NCI-H1694 (cell line): ENCODE results near the gene SCAPER.

Experiments
- DNase-seq: peaks from one replicate; lab custom pipeline; 2025; lab: John Stamatoyannopoulos, UW

The SCAPER gene

DNA sequence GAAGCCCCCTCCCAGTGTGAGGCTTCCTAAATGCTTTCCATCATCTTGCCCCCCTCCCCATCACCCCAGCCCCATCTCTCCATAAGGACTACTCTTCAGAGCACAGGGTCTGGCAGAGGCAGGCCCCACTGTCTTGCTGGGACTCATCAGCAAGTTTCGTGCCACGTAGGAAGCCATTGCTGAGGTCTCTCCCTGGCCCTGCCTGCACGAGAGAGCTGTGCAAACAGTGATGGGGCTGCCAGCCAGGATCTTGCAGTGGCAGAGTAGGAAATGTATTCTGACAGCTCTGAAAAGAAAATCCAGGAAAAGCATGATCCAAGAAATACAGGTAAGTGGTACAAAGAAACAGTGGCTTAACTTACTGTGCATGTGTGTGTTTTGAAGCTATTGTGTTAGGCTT, 546.0 kb downstream of the SCAPER start:
- DNase-seq, result no peak

GRCh38 chr15:76358453-76358852, 546.7 kb downstream of the SCAPER start:
- no peak for DNase-seq

DNA sequence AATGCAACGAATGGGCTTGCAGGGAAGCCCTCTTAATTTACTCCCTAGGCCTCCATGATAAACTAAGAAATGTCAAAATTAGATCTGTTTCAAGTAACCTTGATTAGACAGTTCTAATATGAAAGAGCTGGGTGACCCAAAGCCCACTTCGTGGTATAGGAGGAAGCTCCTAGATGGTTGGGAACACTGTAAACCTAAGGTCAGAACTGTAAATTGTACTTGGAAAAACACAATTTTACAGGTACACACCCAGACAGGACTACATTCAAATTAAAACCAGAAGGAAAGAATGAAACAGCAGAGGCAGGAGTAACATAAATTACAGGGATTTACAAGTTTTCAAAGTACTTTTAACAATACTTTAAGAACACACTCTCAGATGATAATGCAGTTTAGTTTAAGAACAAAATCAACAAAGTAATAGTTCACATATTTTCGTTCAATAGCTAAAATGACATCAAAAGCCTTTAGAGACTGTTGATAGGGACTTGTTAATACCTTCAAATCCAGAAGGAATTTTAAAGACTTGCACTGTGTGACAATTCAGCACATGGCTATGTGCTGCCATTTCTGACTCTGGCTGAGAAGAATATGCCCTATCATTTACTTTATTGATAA, 550.2 kb downstream of the SCAPER start:
- no peak for DNase-seq

DNA sequence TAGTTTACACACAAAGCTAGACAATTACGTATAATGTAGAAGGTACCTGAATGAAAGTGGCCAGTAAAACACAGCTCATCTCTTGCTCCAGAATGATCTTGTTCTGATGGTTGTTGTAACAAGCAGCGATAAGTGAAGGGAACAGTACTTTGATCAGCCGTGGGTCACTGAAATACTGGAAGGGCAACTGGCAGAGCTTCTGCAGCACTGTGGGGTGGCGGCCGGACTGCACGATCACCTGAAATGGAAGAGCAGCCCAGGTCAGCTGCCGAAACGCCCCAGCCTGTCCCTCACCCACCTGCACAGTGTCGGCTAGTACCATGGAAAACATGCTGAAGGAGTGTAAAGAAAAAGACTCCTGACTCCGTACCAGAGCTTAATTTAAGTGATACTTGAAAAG, 551.2 kb downstream of the SCAPER start:
- DNase-seq, result no peak

GRCh38 chr15:76353023-76353577, 552.0 kb downstream of the SCAPER start:
- DNase-seq, result no peak

DNA sequence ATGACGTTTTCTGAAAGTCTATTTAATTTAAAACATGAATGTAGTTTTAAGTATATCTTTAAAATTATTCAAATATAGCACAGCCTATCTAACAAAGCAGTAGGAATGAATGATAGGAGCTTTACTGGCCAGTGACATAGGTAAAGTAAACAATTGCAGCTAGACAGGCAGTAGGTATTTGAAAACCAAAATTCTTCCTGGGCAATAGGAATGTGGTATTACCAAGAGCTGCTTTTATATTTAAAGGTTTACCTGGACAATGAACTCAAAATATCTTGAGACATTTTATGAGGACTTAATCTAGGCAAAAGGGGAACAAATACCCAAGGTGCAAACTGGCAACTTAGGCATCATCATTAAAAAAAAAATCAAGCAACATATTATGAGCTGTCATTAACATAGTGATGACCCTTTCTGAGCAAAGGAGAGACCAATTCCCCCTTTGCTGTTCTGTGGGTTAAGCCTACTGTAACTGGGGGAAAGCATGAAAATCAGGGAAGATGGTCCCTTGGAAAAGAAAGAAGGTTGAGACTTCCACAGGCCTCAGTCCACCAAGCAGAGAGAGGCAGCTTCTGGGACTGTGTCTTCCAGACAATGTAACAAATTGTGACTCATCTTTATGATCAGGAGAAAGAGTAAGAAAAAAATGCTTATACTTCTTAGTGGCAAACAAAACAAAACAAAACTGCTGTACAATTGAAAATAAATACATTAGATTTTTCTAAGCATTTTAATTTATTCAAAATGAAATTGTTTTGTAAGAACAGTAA, 555.7 kb downstream of the SCAPER start:
- no peak for DNase-seq

DNA sequence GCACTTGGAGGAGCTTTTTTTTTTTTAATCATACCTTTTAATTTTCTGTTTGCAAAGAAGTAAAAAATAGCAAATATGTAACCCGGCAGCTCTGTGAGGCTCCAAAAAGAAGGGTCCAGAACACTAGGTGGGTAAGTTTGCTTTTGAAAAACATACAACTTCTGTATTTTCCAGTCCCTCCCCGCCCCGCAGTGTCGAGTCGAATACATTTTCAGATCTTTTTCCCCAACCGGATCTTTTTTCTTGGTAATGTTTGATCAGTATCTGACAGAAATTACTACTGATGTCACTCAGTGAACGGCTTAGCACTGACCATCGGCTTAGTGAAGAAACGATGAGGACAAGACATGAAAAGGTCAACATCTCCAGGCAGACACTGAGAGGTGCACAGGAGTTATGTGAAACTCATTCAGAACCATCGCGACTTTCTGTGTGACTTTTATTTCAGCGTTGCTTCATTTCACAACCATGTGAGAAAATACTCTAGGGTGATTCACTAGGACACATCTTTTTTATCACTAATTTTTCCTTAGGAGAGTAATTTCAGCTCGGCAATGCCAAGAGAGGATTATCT, 557.6 kb downstream of the SCAPER start:
- DNase-seq, result no peak

GRCh38 chr15:76346669-76347481, 558.3 kb downstream of the SCAPER start:
- DNase-seq, result no peak

- DNase-seq, result no peak
These were observed 559.1 kb downstream of the SCAPER start for GRCh38 chr15:76345880-76346668.

- DNase-seq, result no peak
These were observed 559.6 kb downstream of the SCAPER start for GRCh38 chr15:76345583-76345879.

DNA sequence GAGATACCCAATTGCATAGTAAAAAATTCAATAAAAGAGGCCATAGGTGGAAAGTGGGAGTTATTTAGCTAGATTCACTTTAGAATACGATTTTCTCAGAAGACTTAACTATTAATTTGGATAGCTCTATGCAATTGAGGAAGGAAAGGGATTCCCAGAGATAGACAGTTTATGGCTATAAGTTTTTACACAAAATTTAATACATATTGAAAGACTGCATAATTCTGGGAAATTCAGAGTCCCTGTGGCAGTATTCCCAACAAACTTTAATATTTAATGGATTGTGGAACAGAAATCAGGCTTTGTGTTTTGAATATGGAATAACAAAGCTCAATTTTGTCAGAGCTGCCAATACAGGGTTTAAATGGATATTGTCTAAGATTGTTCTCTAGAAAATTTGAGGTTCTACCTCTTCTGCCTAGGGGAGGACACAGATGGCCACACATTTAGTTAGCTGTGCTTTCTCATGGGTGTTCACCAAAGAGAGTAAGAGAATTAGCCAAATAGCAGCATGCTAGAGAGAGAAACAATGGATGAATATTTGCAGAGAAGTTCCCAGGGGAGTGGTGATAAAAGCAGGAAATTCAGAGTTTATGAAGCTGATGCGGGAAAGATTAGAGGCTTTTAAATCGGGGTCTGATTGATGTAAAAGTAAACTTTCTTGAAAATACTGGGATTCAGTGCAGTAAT, 560.1 kb downstream of the SCAPER start:
- no peak for DNase-seq

- no peak for DNase-seq
These were observed 561.7 kb downstream of the SCAPER start for GRCh38 chr15:76343313-76343996.

DNA sequence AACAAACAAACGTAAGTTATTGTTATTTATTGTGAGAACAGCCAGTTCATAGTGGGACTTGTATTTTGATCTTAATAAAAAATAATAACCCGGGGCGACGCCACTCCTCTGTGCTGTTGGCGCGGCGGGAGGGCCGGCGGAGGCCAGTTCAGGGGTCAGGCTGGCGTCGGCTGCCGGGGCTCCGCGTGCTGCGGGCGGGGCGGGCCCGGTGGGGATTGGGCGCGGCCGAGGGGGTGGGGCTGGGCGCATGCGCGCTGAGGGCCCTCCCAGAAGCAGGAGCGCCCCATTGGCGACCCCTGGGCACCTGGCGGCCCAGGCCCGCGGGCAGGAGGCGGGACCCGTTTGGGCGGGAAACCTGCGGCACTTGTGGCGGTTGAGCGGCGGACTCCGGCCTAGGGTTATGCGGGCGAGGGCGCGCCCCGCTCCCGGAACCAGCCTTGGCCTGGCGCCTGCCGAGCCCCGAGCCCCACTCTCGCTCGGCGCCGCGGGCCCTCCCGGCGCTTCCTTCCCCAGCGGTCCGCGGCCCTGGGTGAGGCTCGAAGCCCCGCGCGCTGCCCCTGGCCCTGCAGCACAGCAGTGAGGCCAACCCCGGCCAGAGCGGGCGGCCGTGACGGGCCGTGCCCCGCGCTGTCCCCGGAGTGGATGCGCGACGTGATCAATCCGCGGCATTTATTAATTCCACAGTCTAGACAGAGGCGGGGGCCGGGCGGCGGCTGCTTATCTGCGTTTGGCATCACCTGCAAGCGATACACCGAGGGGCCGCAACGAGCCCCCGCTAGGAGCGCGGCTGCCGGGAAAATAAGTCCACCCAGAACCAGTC, 562.5 kb downstream of the SCAPER start:
- no peak for DNase-seq

- DNase-seq, result no peak
These were observed 563.1 kb downstream of the SCAPER start for GRCh38 chr15:76342058-76342381.

- DNase-seq, result no peak
These were observed 563.6 kb downstream of the SCAPER start for GRCh38 chr15:76341366-76342057.

DNA sequence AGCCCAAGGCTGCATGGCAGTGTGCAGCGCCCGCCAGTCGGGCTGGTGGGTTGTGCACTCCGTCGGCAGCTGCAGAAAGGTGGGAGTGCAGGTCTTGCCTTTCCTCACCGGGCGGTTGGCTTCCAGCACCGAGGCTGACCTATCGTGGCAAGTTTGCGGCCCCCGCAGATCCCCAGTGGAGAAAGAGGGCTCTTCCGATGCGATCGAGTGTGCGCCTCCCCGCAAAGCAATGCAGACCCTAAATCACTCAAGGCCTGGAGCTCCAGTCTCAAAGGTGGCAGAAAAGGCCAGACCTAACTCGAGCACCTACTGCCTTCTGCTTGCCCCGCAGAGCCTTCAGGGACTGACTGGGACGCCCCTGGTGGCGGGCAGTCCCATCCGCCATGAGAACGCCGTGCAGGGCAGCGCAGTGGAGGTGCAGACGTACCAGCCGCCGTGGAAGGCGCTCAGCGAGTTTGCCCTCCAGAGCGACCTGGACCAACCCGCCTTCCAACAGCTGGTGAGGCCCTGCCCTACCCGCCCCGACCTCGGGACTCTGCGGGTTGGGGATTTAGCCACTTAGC, 564.3 kb downstream of the SCAPER start:
- no peak for DNase-seq

DNA sequence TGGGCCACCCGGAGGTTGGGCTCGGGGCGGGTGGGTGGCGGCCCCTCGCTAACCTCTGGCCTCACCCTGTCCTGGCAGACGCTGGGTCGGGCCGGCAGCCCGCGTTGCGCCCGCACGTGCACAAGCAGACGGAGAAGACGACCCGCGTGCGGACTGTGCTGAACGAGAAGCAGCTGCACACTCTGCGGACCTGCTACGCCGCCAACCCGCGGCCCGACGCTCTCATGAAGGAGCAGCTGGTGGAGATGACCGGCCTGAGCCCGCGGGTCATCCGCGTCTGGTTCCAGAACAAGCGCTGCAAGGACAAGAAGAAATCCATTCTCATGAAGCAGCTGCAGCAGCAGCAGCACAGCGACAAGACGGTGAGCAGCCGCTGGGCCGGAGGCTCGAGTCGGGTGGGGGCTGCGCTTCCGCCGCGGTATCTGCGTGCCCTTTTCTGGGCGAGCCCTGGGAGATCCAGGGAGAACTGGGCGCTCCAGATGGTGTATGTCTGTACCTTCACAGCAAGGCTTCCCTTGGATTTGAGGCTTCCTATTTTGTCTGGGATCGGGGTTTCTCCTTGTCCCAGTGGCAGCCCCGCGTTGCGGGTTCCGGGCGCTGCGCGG, 564.8 kb downstream of the SCAPER start:
- no peak for DNase-seq
